Body of pancreas (tissue), 4 donors: ENCODE data around the gene NPBWR2. TPM values are rescaled to one million over a fixed set of nuclear protein-coding genes. Genes with fewer than 3 reads are reported as not detected.
A peak's percentile ranks its signal among the peaks of the same experiment; 100 is the strongest.

Experiments used
- ATAC-seq: fragments of 150-250 bp; one replicate; pipeline ENCODE4 v1.9.1; 2016
- DNase-seq, 4 donors: peaks; one replicate each; pipeline ENCODE4 v3.0.0-alpha.2; 2019
- H3K27ac ChIP-seq, 4 donors: fragments of 200-600 bp; sonication (generic); 1 replicate in 3 of 4; 2 replicates in 1 of 4; pipeline versions ENCODE4 v1.5.1 to v1.6.1; 2016 to 2019; ENCODE audit warnings: mild to moderate bottlenecking in 1 of 4, mixed read lengths in 1 of 4, moderate library complexity in 1 of 4
- H3K27me3 ChIP-seq, 2 donors: fragments of 200-600 bp; sonication (generic); one replicate each; pipeline ENCODE4 v1.6.0; 2016; ENCODE audit warnings: mild to moderate bottlenecking in 1 of 2
- H3K36me3 ChIP-seq, 2 donors: fragments of 200-600 bp; sonication (generic); replicated peaks in 1 of 2; 2 replicates each; pipeline ENCODE4 v1.5.1; 2016; ENCODE audit warnings: low read depth in 2 of 2; ENCODE audit not compliant: insufficient read depth in 1 of 2
- H3K4me1 ChIP-seq: fragments of 200-600 bp; sonication (generic); one replicate; pipeline ENCODE4 v1.6.0; 2016
- H3K4me3 ChIP-seq, 2 donors: fragments of 200-600 bp; sonication (generic); 1 replicate in 1 of 2; 2 replicates in 1 of 2; pipeline ENCODE4 v1.5.1; 2016 to 2019
- H3K9me3 ChIP-seq, 3 donors: fragments of 200-600 bp; sonication (generic); 1 replicate in 2 of 3; 2 replicates in 1 of 3; pipeline ENCODE4 v1.5.1; 2016
- POLR2A ChIP-seq, 3 donors: fragments of 450-650 bp; IDR thresholded peaks; one replicate each; pipeline ENCODE4 v1.6.1; 2016; ENCODE audit warnings: antibody characterized with exemption in 3 of 3, mild to moderate bottlenecking in 2 of 3
- WGBS, 2 donors: methylation state at CpG; one replicate each; pipeline ENCODE4 v1.1.5; 2017; 5-methylcytosine and 5-hydroxymethylcytosine counted together
- intact Hi-C: fragments of 100-400 bp; cut with DNase I; formaldehyde crosslinking; loops from one replicate; pipeline ENCODE4 v1.15.1; 2023
- total RNA-seq, 2 donors: library from RNA; depleted of rRNA; stranded (reverse); fragments of >200 nt; gene quantifications; one replicate each; pipeline ENCODE4 v1.1.0, GENCODE V29; 2016
- TF ChIP-seq, protein P1 (sequence below), 7 experiments: fragments of 450-650 bp in 4 of 7; fragments of 200-600 bp in 3 of 7; sonication (generic) in 3 of 7; IDR thresholded peaks; one replicate each; pipeline ENCODE4 v1.5.1; 2016 to 2019; ENCODE audit warnings: antibody characterized with exemption in 7 of 7

The NPBWR2 gene
- total RNA-seq, 2 donors from 2014 or later = not detected

DNA sequence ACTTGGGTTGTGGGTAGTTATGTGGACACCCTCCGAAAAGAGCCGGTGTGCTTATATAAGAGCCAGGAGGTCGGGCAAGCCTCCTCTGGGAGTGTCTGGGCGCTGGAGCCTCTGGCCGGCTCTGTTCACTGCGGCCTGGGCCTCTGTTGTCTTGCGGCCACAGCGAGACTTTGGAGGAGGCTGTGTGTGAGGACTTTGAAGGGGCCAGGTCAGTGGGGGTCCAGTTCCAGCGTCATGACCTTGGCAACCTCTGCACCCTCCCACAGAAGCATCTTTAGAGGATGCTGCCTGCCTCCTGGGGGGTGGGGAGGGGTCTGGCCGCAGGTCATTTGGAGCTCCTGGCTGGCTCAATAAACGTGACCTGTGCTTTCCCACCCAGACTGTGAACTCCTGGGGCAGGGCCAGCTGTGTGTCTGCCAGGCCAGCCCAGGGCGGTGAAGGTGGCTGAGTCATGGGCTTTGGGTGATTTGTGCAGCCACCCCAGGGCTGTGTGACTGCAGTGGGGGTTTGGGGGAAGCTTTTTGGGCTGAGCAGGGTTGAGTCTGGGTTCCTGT, 43.1 kb downstream of the NPBWR2 start:
- Histone ChIP-seq H3K36me3 (no peaks in the 10 kb centered on the region), H3K27ac (no peak overlapping the region), H3K27me3 (no peaks in the 10 kb centered on the region), H3K9me3 (no peaks in the 10 kb centered on the region), H3K4me1 (peaks cover 28% of the 10 kb centered on the region), H3K4me3 (no peak overlapping the region)
- TF ChIP-seq, protein P1, sequence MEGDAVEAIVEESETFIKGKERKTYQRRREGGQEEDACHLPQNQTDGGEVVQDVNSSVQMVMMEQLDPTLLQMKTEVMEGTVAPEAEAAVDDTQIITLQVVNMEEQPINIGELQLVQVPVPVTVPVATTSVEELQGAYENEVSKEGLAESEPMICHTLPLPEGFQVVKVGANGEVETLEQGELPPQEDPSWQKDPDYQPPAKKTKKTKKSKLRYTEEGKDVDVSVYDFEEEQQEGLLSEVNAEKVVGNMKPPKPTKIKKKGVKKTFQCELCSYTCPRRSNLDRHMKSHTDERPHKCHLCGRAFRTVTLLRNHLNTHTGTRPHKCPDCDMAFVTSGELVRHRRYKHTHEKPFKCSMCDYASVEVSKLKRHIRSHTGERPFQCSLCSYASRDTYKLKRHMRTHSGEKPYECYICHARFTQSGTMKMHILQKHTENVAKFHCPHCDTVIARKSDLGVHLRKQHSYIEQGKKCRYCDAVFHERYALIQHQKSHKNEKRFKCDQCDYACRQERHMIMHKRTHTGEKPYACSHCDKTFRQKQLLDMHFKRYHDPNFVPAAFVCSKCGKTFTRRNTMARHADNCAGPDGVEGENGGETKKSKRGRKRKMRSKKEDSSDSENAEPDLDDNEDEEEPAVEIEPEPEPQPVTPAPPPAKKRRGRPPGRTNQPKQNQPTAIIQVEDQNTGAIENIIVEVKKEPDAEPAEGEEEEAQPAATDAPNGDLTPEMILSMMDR (IDR thresholded peaks at IDR 0.05) = no peak
- TF ChIP-seq POLR2A (IDR thresholded peaks at IDR 0.05) = no peak
- ATAC-seq = no peak
- peak in 3 of 4 donors; percentile 45 to 66 (median 48) for DNase-seq
- intact Hi-C loops = no loop called here
- WGBS, 2 donors = 18 to 38% methylated on average over 3 to 12 of the region's 12 CpGs

DNA sequence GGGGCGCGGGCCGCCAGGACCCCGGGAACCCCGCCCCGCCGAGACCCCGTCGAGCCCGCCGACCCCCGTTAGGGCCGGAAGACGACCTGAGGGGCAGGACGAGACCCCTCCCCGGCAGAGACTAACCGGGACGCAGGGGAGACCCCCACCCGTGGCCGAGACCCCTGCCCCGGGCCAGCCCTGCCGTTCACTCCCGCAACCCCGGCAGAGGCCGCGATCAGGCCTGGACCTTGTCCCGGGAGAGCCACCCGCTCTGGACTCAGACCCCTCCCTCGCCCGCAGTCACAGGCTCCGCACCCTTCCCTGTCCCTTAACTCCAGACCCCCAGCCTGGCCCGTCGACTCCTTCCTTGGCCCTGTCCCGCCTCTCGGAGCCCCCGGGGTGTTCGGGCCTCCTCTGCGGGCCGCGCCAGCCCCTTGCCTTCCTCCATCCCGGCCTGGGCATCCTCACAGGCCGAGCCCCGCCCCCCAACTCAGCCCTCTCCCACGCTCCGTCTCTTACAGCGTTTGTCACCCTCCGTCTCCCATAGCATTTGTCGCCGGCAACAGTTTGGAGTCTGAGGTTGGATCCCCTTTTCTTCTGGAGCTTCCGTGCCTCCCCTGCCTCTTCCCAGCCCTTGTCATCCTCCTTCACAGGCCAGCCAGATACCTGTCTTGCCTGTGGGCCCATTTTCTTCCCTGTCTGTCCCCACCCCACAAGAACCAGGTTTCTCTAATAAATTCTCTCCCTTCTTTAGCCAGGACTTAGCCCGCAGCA, 43.8 kb downstream of the NPBWR2 start:
- H3K27me3 ChIP-seq = no peaks in the 10 kb centered on the region
- peak overlapping the region in 3 of 4 donors; percentile 68 to 87 (median 82) for H3K27ac ChIP-seq
- TF ChIP-seq, protein P1 (IDR thresholded peaks at IDR 0.05) = no peak
- H3K36me3 ChIP-seq = no peaks in the 10 kb centered on the region
- H3K4me1 ChIP-seq = peaks cover 28% of the 10 kb centered on the region
- H3K4me3 ChIP-seq = peak overlapping the region; percentile 70 to 81
- peak in 1 of 4 donors; percentile 42 for DNase-seq
- WGBS, 2 donors = 4 to 5% methylated on average over 28 to 51 of the region's 51 CpGs
- intact Hi-C loops = no loop called here
- ATAC-seq = peak; percentile 8
- H3K9me3 ChIP-seq = no peaks in the 10 kb centered on the region

DNA sequence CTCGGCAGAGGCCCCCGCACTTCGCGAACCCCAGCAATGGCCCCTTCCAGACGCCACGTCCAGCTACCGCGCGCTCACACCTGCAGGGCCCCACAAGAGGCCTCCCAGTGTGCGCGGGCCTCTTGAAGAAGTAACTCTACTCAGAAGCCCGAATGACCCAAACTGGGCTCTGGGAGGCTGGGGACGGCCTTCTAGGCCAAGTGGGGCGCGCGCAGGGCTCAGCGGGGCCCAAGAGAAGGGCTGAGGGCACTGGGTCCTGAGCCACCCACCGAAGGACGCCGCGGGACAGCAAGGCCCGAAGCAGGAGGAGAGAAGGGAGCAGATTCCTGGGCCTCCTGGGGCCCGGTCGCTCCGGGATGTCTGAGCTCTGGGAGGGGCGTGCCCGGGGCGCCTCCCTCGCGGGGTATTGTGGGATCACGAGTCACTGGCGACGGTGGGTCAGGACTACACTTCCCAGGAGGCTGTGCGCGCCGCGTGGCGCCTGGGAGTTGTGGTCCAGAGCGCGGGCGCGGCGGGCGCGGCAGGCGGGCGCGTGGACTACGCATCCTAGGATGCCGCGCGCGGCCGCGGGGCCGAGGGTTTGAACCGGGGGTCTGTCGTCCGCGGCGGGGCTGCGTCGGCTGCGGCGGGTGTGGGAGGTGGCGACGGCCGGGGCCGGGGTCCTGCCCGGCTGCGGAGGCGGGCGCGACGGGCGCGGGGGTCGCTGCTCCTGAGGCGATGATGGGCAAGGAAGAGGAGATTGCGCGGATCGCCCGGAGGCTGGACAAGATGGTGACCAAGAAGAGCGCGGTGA, 44.6 kb downstream of the NPBWR2 start, which contains the start of gene TCEA2:
TSS of gene TCEA2 (plus strand) at position 603 of the 793 bp plus-strand sequence. CDS start at position 718, 115 bp downstream.
- ATAC-seq = peak; percentile 99
- peak; percentile 81 to 94 (median 93) for TF ChIP-seq POLR2A (IDR thresholded peaks at IDR 0.05)
- TF ChIP-seq, protein P1 (IDR thresholded peaks at IDR 0.05) = peak in 1 of 7 experiments; percentile 1
- H3K27me3 ChIP-seq = no peaks in the 10 kb centered on the region
- intact Hi-C loops = no loop called here
- 1 to 5% methylated on average over 40 to 62 of the region's 85 CpGs for WGBS, 2 donors
- H3K4me1 ChIP-seq = peaks cover 33% of the 10 kb centered on the region
- no peaks in the 10 kb centered on the region for H3K9me3 ChIP-seq
- H3K36me3 ChIP-seq = no peaks in the 10 kb centered on the region
- DNase-seq = peak; percentile 97
- peak within 1 kb of the TSS; percentile 26 to 87 (median 75) for H3K27ac ChIP-seq
- H3K4me3 ChIP-seq = peak within 1 kb of the TSS; percentile 70 to 81

DNA sequence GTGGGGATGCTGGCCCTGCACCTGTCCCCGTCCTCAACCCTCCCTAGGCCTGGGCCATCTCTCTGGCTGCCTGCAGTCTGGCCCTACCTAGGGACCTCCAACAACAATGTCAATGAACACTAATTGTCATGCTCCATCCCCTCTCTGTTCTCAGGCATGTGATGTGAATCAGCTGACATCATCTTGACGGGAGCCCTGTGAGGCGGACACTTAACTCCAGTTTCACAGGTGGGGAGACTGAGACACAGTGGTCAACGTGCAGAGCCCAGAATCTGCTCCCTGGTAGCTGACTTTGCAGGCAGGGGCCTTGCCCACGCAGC, 45.1 kb downstream of the NPBWR2 start:
- Histone ChIP-seq H3K9me3 (no peaks in the 10 kb centered on the region), H3K36me3 (no peaks in the 10 kb centered on the region), H3K4me3 (peak overlapping the region in 1 of 2 donors; percentile 23), H3K27me3 (no peaks in the 10 kb centered on the region), H3K4me1 (peaks cover 39% of the 10 kb centered on the region), H3K27ac (peak overlapping the region in 3 of 4 donors; percentile 68 to 87 (median 82))
- ATAC-seq (no peak), DNase-seq (no peak)
- intact Hi-C loops = no loop called here
- TF ChIP-seq POLR2A (IDR thresholded peaks at IDR 0.05) = no peak
- TF ChIP-seq, protein P1 (IDR thresholded peaks at IDR 0.05) = no peak
- 53% methylated on average over 5 of the region's 5 CpGs; no CpG with 5 or more reads in 1 of the 2 donors for WGBS, 2 donors
